ENCODE data around the gene PTPRQ.

DNA sequence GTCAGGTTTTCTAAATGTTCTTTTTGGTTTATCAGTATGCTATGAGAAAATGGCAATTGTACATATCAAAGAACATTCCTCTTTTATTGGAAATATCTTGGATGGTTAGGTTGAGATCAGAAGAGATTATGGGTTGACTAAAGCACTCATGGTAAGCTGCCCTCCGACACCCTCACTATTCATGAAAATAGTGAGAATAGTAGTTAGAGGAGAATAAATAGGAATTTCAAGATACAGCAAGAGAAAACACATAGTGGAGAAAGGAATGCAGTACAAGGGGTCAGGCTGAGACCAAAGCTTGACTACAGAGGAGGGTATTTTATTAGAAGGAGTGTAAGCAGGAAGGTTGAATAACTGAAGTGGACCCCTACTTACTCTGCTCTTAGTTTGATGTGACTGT is 112.5 kb downstream of the PTPRQ start:
- TF ChIP-seq, protein P1, sequence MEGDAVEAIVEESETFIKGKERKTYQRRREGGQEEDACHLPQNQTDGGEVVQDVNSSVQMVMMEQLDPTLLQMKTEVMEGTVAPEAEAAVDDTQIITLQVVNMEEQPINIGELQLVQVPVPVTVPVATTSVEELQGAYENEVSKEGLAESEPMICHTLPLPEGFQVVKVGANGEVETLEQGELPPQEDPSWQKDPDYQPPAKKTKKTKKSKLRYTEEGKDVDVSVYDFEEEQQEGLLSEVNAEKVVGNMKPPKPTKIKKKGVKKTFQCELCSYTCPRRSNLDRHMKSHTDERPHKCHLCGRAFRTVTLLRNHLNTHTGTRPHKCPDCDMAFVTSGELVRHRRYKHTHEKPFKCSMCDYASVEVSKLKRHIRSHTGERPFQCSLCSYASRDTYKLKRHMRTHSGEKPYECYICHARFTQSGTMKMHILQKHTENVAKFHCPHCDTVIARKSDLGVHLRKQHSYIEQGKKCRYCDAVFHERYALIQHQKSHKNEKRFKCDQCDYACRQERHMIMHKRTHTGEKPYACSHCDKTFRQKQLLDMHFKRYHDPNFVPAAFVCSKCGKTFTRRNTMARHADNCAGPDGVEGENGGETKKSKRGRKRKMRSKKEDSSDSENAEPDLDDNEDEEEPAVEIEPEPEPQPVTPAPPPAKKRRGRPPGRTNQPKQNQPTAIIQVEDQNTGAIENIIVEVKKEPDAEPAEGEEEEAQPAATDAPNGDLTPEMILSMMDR (IDR thresholded peaks at IDR 0.05): no peak
- no peak for TF ChIP-seq POLR2A (IDR thresholded peaks at IDR 0.05)
